HEK293 (cell line): ENCODE measurements around the gene OR10G3.

ENCODE experiments used
- GLIS1 ChIP-seq: fragments of 450-650 bp; formaldehyde crosslinking; IDR thresholded peaks from 2 replicates; pipeline ENCODE4 v1.5.1; 2016; ENCODE audit warnings: missing biosample characterization, missing genetic modification characterization
- GLIS2 ChIP-seq: fragments of 450-650 bp; formaldehyde crosslinking; IDR thresholded peaks from 2 replicates; pipeline ENCODE4 v1.5.1; 2016; ENCODE audit warnings: missing biosample characterization, missing genetic modification characterization
- IKZF3 ChIP-seq: fragments of 450-650 bp; IDR thresholded peaks from 2 replicates; pipeline ENCODE4 v1.5.0; 2018; ENCODE audit warnings: missing biosample characterization, mild to moderate bottlenecking, missing genetic modification characterization, moderate library complexity
- KLF16 ChIP-seq: fragments of 450-650 bp; formaldehyde crosslinking; IDR thresholded peaks from 2 replicates; pipeline ENCODE4 v1.5.1; 2017; ENCODE audit warnings: missing biosample characterization, missing genetic modification characterization
- OSR2 ChIP-seq: fragments of 450-650 bp; formaldehyde crosslinking; IDR thresholded peaks from 2 replicates; pipeline ENCODE4 v1.5.1; 2016; ENCODE audit warnings: missing biosample characterization, missing genetic modification characterization
- SP2 ChIP-seq: fragments of 450-650 bp; formaldehyde crosslinking; IDR thresholded peaks from 2 replicates; pipeline ENCODE4 v1.5.1; 2016; ENCODE audit warnings: missing biosample characterization, missing genetic modification characterization
- SP3 ChIP-seq: fragments of 450-650 bp; formaldehyde crosslinking; IDR thresholded peaks from 2 replicates; pipeline ENCODE4 v1.5.1; 2016; ENCODE audit warnings: missing biosample characterization, missing genetic modification characterization
- WT1 ChIP-seq: fragments of 450-650 bp; formaldehyde crosslinking; IDR thresholded peaks from 2 replicates; pipeline ENCODE4 v1.5.1; 2016; ENCODE audit warnings: missing biosample characterization, missing genetic modification characterization
- ZBTB21 ChIP-seq: fragments of 450-650 bp; formaldehyde crosslinking; IDR thresholded peaks from 2 replicates; pipeline ENCODE4 v1.5.1; 2017; ENCODE audit warnings: missing biosample characterization, missing genetic modification characterization
- ZFHX2 ChIP-seq: fragments of 450-650 bp; formaldehyde crosslinking; conservative IDR thresholded peaks from 2 replicates; pipeline ENCODE4 v1.5.1; 2016; ENCODE audit warnings: missing biosample characterization, missing genetic modification characterization
- ZFP41 ChIP-seq: fragments of 450-650 bp; formaldehyde crosslinking; IDR thresholded peaks from 2 replicates; pipeline ENCODE4 v1.5.1; 2016; ENCODE audit warnings: missing biosample characterization, missing genetic modification characterization, borderline replicate concordance
- ZIC2 ChIP-seq: fragments of 450-650 bp; formaldehyde crosslinking; IDR thresholded peaks from 2 replicates; pipeline ENCODE4 v1.5.1; 2016; ENCODE audit warnings: missing biosample characterization, missing genetic modification characterization
- ZNF114 ChIP-seq: fragments of 450-650 bp; formaldehyde crosslinking; IDR thresholded peaks from 2 replicates; pipeline ENCODE4 v1.5.0; 2017; ENCODE audit warnings: missing biosample characterization, missing genetic modification characterization
- ZNF18 ChIP-seq: fragments of 450-650 bp; formaldehyde crosslinking; IDR thresholded peaks from 2 replicates; pipeline ENCODE4 v1.5.1; 2016; ENCODE audit warnings: missing biosample characterization, missing genetic modification characterization
- ZNF366 ChIP-seq: fragments of 450-650 bp; formaldehyde crosslinking; conservative IDR thresholded peaks from 2 replicates; pipeline ENCODE4 v1.5.1; 2016; ENCODE audit warnings: missing biosample characterization, missing genetic modification characterization
- ZNF398 ChIP-seq: fragments of 450-650 bp; formaldehyde crosslinking; IDR thresholded peaks from 2 replicates; pipeline ENCODE4 v1.5.1; 2017; ENCODE audit warnings: missing biosample characterization, missing genetic modification characterization
- ZNF423 ChIP-seq: fragments of 450-650 bp; formaldehyde crosslinking; IDR thresholded peaks from 2 replicates; pipeline ENCODE4 v1.5.1; 2016; ENCODE audit warnings: missing biosample characterization, missing genetic modification characterization
- ZNF449 ChIP-seq: fragments of 450-650 bp; formaldehyde crosslinking; IDR thresholded peaks from 2 replicates; pipeline ENCODE4 v1.5.1; 2017; ENCODE audit warnings: missing biosample characterization, mild to moderate bottlenecking, missing genetic modification characterization, moderate library complexity
- ZNF530 ChIP-seq: fragments of 450-650 bp; formaldehyde crosslinking; IDR thresholded peaks from 2 replicates; pipeline ENCODE4 v1.5.1; 2016; ENCODE audit warnings: low read depth, missing biosample characterization, missing genetic modification characterization
- ZNF707 ChIP-seq: fragments of 450-650 bp; formaldehyde crosslinking; IDR thresholded peaks from 2 replicates; pipeline ENCODE4 v1.5.1; 2016; ENCODE audit warnings: missing biosample characterization, missing genetic modification characterization
- ZNF76 ChIP-seq: fragments of 450-650 bp; formaldehyde crosslinking; IDR thresholded peaks from 2 replicates; pipeline ENCODE4; 2016; ENCODE audit warnings: low read depth, missing biosample characterization, missing genetic modification characterization, borderline replicate concordance
- ZNF776 ChIP-seq: fragments of 450-650 bp; formaldehyde crosslinking; IDR thresholded peaks from 2 replicates; pipeline ENCODE4 v1.5.0; 2017; ENCODE audit warnings: missing biosample characterization, missing genetic modification characterization, borderline replicate concordance
- ZNF830 ChIP-seq: fragments of 450-650 bp; IDR thresholded peaks from 2 replicates; pipeline ENCODE4 v1.5.0; 2018; ENCODE audit warnings: missing biosample characterization, missing genetic modification characterization, low read depth, mild to moderate bottlenecking, moderate library complexity
- ZNF837 ChIP-seq: fragments of 450-650 bp; formaldehyde crosslinking; IDR thresholded peaks from 2 replicates; pipeline ENCODE4 v1.5.1; 2016; ENCODE audit warnings: missing biosample characterization, missing genetic modification characterization
- ZNF843 ChIP-seq: fragments of 450-650 bp; formaldehyde crosslinking; IDR thresholded peaks from 2 replicates; pipeline ENCODE4 v1.5.1; 2016; ENCODE audit warnings: missing biosample characterization, missing genetic modification characterization
- ZXDB ChIP-seq: fragments of 450-650 bp; formaldehyde crosslinking; IDR thresholded peaks from 2 replicates; pipeline ENCODE4 v1.5.1; 2016; ENCODE audit warnings: missing biosample characterization, missing genetic modification characterization
- TF ChIP-seq, protein P1 (sequence below): fragments of 450-650 bp; IDR thresholded peaks from 2 replicates; pipeline ENCODE4 v1.5.1; 2018; ENCODE audit warnings: missing biosample characterization, missing genetic modification characterization
- TF ChIP-seq, protein P2 (sequence below): sonication (generic); formaldehyde crosslinking; IDR thresholded peaks from 2 replicates; pipeline ENCODE4 v1.8.1; 2022; ENCODE audit warnings: mild to moderate bottlenecking, moderate library complexity, missing genetic modification reagents
- TF ChIP-seq, protein P3 (sequence below): fragments of 450-650 bp; formaldehyde crosslinking; IDR thresholded peaks from 2 replicates; pipeline ENCODE4 v1.5.1; 2016; ENCODE audit warnings: missing biosample characterization, missing genetic modification characterization
- TF ChIP-seq, protein P4 (sequence below): fragments of 450-650 bp; formaldehyde crosslinking; optimal IDR thresholded peaks from 2 replicates; pipeline ENCODE3; 2016; ENCODE audit warnings: missing biosample characterization, mild to moderate bottlenecking, missing genetic modification characterization

Gene OR10G3

DNA sequence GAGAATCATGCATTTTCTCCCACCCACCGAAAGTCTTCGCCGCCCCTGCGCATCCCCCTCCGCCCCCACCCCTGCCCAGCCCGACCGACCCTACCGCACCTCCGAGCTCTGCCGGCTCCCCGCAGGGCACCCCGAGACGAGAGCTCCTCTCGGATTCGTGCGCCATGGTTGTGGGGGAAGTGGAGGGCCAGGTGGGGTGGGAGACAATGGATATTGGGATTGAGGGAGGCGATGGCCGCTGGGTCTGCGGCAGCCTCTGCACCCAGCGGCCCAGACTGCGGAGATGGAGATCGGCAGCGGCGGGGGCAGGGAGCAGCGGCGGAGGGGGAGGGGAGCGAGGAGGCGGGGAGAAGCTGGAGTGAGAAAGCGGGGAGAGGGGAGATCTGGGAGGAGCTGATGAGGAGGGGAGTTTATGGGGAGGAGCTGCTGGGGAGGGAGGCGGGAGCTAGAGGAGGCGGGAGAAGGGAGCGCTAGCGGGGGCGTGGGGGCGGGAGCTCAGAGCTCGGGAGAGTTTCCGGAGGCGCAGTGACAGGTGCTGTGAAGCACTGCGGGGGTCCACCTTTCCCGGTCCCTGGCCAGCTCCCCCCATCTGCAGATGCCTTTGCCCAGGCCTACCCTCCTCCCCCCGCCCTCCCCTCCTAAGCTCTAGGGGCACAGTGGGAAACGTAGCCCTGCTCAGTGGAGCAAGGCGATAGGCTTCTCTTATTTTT, 53.8 kb downstream of the OR10G3 start, which contains the start of gene SALL2 (continued):
- TF ChIP-seq SP3 (peak; percentile 95), WT1 (tag by site-specific recombination) (peak; percentile 96), ZNF398 (tag by site-specific recombination) (peak; percentile 99), ZNF843 (tag by site-specific recombination) (peak; percentile 35; the same call in 1 of the 2 replicates), ZBTB21 (tag by site-specific recombination) (peak; percentile 25; the same call in 1 of the 2 replicates), KLF16 (tag by site-specific recombination) (peak; percentile 54), ZFHX2 (tag by site-specific recombination) (peak; percentile 85), ZXDB (tag by site-specific recombination) (peak; percentile 68), ZNF530 (tag by site-specific recombination) (no peak), ZNF76 (tag by site-specific recombination) (peak; percentile 88), ZFP41 (tag by site-specific recombination) (no peak), ZNF707 (tag by site-specific recombination) (no peak), IKZF3 (tag by site-specific recombination) (peak; percentile 77), GLIS1 (peak; percentile 93), ZNF114 (no peak), GLIS2 (tag by site-specific recombination) (peak; percentile 89), ZIC2 (tag by site-specific recombination) (peak; percentile 78), SP2 (tag by site-specific recombination) (peak; percentile 97), ZNF18 (tag by site-specific recombination) (peak; percentile 17; the same call in 1 of the 2 replicates), OSR2 (tag by site-specific recombination) (peak; percentile 64), ZNF423 (peak; percentile 31; the same call in 1 of the 2 replicates), ZNF776 (tag by site-specific recombination) (no peak), ZNF366 (tag by site-specific recombination) (peak; percentile 86), ZNF837 (no peak), ZNF830 (tag by site-specific recombination) (no peak), ZNF449 (no peak)
- TF ChIP-seq, protein P1, sequence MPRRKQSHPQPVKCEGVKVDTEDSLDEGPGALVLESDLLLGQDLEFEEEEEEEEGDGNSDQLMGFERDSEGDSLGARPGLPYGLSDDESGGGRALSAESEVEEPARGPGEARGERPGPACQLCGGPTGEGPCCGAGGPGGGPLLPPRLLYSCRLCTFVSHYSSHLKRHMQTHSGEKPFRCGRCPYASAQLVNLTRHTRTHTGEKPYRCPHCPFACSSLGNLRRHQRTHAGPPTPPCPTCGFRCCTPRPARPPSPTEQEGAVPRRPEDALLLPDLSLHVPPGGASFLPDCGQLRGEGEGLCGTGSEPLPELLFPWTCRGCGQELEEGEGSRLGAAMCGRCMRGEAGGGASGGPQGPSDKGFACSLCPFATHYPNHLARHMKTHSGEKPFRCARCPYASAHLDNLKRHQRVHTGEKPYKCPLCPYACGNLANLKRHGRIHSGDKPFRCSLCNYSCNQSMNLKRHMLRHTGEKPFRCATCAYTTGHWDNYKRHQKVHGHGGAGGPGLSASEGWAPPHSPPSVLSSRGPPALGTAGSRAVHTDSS (tag by site-specific recombination): no peak
- TF ChIP-seq, protein P2, sequence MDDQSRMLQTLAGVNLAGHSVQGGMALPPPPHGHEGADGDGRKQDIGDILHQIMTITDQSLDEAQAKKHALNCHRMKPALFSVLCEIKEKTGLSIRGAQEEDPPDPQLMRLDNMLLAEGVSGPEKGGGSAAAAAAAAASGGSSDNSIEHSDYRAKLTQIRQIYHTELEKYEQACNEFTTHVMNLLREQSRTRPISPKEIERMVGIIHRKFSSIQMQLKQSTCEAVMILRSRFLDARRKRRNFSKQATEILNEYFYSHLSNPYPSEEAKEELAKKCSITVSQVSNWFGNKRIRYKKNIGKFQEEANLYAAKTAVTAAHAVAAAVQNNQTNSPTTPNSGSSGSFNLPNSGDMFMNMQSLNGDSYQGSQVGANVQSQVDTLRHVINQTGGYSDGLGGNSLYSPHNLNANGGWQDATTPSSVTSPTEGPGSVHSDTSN (CRISPR knock-in tag): no peak
- TF ChIP-seq, protein P3, sequence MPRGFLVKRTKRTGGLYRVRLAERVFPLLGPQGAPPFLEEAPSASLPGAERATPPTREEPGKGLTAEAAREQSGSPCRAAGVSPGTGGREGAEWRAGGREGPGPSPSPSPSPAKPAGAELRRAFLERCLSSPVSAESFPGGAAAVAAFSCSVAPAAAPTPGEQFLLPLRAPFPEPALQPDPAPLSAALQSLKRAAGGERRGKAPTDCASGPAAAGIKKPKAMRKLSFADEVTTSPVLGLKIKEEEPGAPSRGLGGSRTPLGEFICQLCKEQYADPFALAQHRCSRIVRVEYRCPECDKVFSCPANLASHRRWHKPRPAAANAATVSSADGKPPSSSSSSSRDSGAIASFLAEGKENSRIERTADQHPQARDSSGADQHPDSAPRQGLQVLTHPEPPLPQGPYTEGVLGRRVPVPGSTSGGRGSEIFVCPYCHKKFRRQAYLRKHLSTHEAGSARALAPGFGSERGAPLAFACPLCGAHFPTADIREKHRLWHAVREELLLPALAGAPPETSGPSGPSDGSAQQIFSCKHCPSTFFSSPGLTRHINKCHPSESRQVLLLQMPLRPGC: peak; percentile 80
- TF ChIP-seq, protein P4, sequence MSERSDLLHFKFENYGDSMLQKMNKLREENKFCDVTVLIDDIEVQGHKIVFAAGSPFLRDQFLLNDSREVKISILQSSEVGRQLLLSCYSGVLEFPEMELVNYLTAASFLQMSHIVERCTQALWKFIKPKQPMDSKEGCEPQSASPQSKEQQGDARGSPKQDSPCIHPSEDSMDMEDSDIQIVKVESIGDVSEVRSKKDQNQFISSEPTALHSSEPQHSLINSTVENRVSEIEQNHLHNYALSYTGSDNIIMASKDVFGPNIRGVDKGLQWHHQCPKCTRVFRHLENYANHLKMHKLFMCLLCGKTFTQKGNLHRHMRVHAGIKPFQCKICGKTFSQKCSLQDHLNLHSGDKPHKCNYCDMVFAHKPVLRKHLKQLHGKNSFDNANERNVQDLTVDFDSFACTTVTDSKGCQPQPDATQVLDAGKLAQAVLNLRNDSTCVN (tag by site-specific recombination): peak; percentile 26
